Caco-2 (cell line): Measurements from ENCODE around the gene AGXT2. TPM values are rescaled to one million over a fixed set of nuclear protein-coding genes. Genes with fewer than 3 reads are reported as not detected.

ENCODE experiments used
- BruUV-seq: library from RNA; stranded (reverse); fragments of 400-500 nt; replicated peaks from 2 replicates; lab custom pipeline; 2021; lab: Mats Ljungman, UMichigan
- CTCF ChIA-PET: fragments of 300-600 bp; sonication (Branson Sonifier 250); formaldehyde crosslinking; loops from one replicate; lab custom pipeline; 2022; ENCODE audit warnings: antibody characterized with exemption; lab: Charles Lee
- POLR2A ChIA-PET: fragments of 300-600 bp; sonication (Branson Sonifier 250); formaldehyde crosslinking; loops from one replicate; lab custom pipeline; 2022; ENCODE audit warnings: antibody characterized with exemption; lab: Charles Lee
- DNase-seq, 2 experiments: peaks; one replicate each; pipeline versions ENCODE4 v3.0.0 to v3.0.0-alpha.2; 2020 to 2022
- H3K27me3 ChIP-seq: replicated peaks from 2 replicates; pipeline ENCODE4 v1.6.0; 2011; ENCODE audit warnings: low read length; ENCODE audit not compliant: control insufficient read depth, insufficient read depth
- H3K36me3 ChIP-seq: 2 replicates; pipeline ENCODE4 v1.5.1; 2011; ENCODE audit warnings: low read length; ENCODE audit not compliant: control insufficient read depth, insufficient read depth
- H3K4me1 ChIP-seq: fragments of 250-450 bp; sonication (Bioruptor Pico); 2 replicates; pipeline ENCODE4 v1.5.1; 2020; ENCODE audit warnings: mild to moderate bottlenecking
- H3K4me3 ChIP-seq: 2 replicates; pipeline ENCODE4 v1.5.1; 2011; ENCODE audit warnings: low read depth, mild to moderate bottlenecking, control low read depth, low read length
- H3K9me3 ChIP-seq: fragments of 250-450 bp; sonication (Bioruptor Pico); 2 replicates; pipeline ENCODE4 v1.5.1; 2020; ENCODE audit warnings: mild to moderate bottlenecking, moderate library complexity
- H3K27ac Mint-ChIP-seq: one replicate; pipeline ENCODE4 v1.8.0; 2022; ENCODE audit warnings: mixed read lengths; ENCODE audit not compliant: unreplicated experiment
- H3K27me3 Mint-ChIP-seq: one replicate; pipeline ENCODE4 v1.8.0; 2022; ENCODE audit warnings: mixed read lengths; ENCODE audit not compliant: insufficient read depth, unreplicated experiment
- H3K36me3 Mint-ChIP-seq: one replicate; pipeline ENCODE4 v1.8.0; 2022; ENCODE audit warnings: mild to moderate bottlenecking, mixed read lengths; ENCODE audit not compliant: insufficient read depth, unreplicated experiment
- H3K4me1 Mint-ChIP-seq: one replicate; pipeline ENCODE4 v1.8.0; 2022; ENCODE audit warnings: low read depth, mixed read lengths; ENCODE audit not compliant: unreplicated experiment
- H3K4me3 Mint-ChIP-seq: one replicate; pipeline ENCODE4 v1.8.0; 2022; ENCODE audit warnings: mild to moderate bottlenecking, moderate library complexity, mixed read lengths; ENCODE audit not compliant: unreplicated experiment
- H3K9me3 Mint-ChIP-seq: one replicate; pipeline ENCODE4 v1.8.0; 2022; ENCODE audit warnings: mixed read lengths; ENCODE audit not compliant: unreplicated experiment
- CTCF ChIP-seq, 2 experiments: fragments of 200-600 bp in 1 of 2; IDR thresholded peaks; 1 replicate in 1 of 2; 2 replicates in 1 of 2; pipeline versions ENCODE4 v1.5.1 to v1.8.0; 2011 to 2022; ENCODE audit warnings: antibody characterized with exemption in 1 of 2, control low read depth in 1 of 2, inconsistent platforms in 1 of 2, low read depth in 1 of 2, low read length in 1 of 2, mild to moderate bottlenecking in 1 of 2, moderate library complexity in 1 of 2; ENCODE audit not compliant: insufficient read depth in 1 of 2, severe bottlenecking in 1 of 2, unreplicated experiment in 1 of 2
- intact Hi-C: fragments of 100-400 bp; cut with micrococcal nuclease; formaldehyde crosslinking; loops from one replicate; pipeline ENCODE4 v1.10.0; 2022; ENCODE audit not compliant: unreplicated experiment
- total RNA-seq: library from RNA; stranded (reverse); gene quantifications from 2 replicates; pipeline ENCODE4 v1.2.3, GENCODE V29; 2022

Gene AGXT2
- total RNA-seq, 1 experiment from 2014 or later = not detected

DNA sequence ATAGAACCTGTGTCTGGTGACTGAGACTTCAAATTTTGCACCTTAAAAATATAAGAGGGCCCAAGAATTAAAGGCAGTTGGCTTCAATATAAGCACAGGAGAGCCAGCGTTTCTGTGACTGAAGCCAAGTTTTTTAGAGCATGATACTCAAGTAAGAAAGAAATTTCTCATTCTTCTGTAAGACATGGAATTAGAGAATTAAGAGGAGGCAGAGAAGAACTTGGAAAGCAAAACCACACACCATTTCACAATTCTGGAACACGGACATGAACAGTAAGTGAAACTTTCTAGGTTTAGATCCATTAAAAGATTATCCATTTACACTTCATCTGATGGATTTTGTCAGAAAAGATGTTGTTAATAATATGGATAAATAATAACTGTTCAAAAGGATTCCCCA, 8.9 kb upstream of the AGXT2 start:
- H3K4me3 Mint-ChIP-seq = no peak overlapping the region
- no peaks in the 10 kb centered on the region for H3K9me3 Mint-ChIP-seq
- no peaks in the 10 kb centered on the region for H3K36me3 Mint-ChIP-seq
- Histone ChIP-seq H3K4me1 (no peaks in the 10 kb centered on the region), H3K4me3 (no peak overlapping the region), H3K36me3 (no peaks in the 10 kb centered on the region), H3K9me3 (no peaks in the 10 kb centered on the region), H3K27me3 (no peaks in the 10 kb centered on the region)
- DNase-seq = no peak
- no TSS peak for BruUV-seq
- no peak for TF ChIP-seq CTCF (IDR thresholded peaks at IDR 0.05; ENCODE audit: insufficient read depth in 1 of 2, low read depth in 1 of 2, low read length in 1 of 2, severe bottlenecking in 1 of 2, unreplicated experiment in 1 of 2)
- CTCF ChIA-PET = no interaction called here
- peaks cover under 1% of the 10 kb centered on the region for H3K4me1 Mint-ChIP-seq
- peaks cover 6% of the 10 kb centered on the region for H3K27me3 Mint-ChIP-seq
- intact Hi-C loops = no loop called here
- H3K27ac Mint-ChIP-seq = no peak overlapping the region
- POLR2A ChIA-PET = no interaction called here

DNA sequence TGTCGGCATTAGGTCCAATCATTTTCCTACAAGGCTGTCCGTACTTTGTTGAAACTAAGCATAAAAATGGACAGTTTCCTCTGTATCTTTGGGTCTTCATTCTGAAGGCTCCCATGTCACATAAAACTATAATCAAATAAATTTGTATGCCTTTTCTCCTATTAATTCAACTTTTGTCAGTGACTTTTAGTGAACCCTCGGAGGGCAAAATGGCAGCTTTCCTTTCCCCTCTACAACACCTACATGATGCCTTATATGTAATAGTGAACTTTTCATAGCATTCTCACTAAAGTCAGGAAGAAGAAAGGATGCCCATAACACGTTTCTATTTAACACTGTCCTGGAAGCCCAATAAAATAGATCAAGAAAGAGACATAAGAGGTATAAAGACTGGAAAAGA, 5.1 kb upstream of the AGXT2 start:
- Mint-ChIP-seq H3K9me3 (no peaks in the 10 kb centered on the region), H3K27me3 (peaks cover 6% of the 10 kb centered on the region), H3K27ac (no peak overlapping the region), H3K4me1 (peaks cover 20% of the 10 kb centered on the region), H3K36me3 (no peaks in the 10 kb centered on the region), H3K4me3 (no peak overlapping the region)
- no peaks in the 10 kb centered on the region for H3K27me3 ChIP-seq
- CTCF ChIA-PET = no interaction called here
- no peak for TF ChIP-seq CTCF (IDR thresholded peaks at IDR 0.05; ENCODE audit: insufficient read depth in 1 of 2, low read depth in 1 of 2, low read length in 1 of 2, severe bottlenecking in 1 of 2, unreplicated experiment in 1 of 2)
- POLR2A ChIA-PET = no interaction called here
- H3K4me1 ChIP-seq = peaks cover 17% of the 10 kb centered on the region
- H3K4me3 ChIP-seq = no peak overlapping the region
- no peaks in the 10 kb centered on the region for H3K9me3 ChIP-seq
- no peak for DNase-seq
- intact Hi-C loops = no loop called here
- no peaks in the 10 kb centered on the region for H3K36me3 ChIP-seq
- no TSS peak for BruUV-seq

- H3K4me1 Mint-ChIP-seq = peaks cover 23% of the 10 kb centered on the region
- no peak for TF ChIP-seq CTCF (IDR thresholded peaks at IDR 0.05; ENCODE audit: insufficient read depth in 1 of 2, low read depth in 1 of 2, low read length in 1 of 2, severe bottlenecking in 1 of 2, unreplicated experiment in 1 of 2)
- BruUV-seq = no TSS peak
- H3K27me3 ChIP-seq = no peaks in the 10 kb centered on the region
- peaks cover 17% of the 10 kb centered on the region for H3K4me1 ChIP-seq
- no peak overlapping the region for H3K4me3 ChIP-seq
- peak overlapping the region; percentile 42 for H3K27ac Mint-ChIP-seq
- ChIA-PET CTCF (no interaction called here), POLR2A (no interaction called here)
- intact Hi-C loops = no loop called here
- no peaks in the 10 kb centered on the region for H3K36me3 ChIP-seq
- peaks cover 6% of the 10 kb centered on the region for H3K27me3 Mint-ChIP-seq
- no peaks in the 10 kb centered on the region for H3K36me3 Mint-ChIP-seq
- no peak for DNase-seq
- peak overlapping the region; percentile 17 for H3K4me3 Mint-ChIP-seq
- H3K9me3 ChIP-seq = no peaks in the 10 kb centered on the region
- no peaks in the 10 kb centered on the region for H3K9me3 Mint-ChIP-seq
These were observed 2.9 kb upstream of the AGXT2 start for GRCh38 chr5:35050541-35051126.
